HCT116 (cell line): ENCODE results near the gene CLP1. TPM values are rescaled to one million over a fixed set of nuclear protein-coding genes. Genes with fewer than 3 reads are reported as not detected.

Experiments
- ATAC-seq: fragments of 200-7000 bp; cut with Tn5 transposase; 2 replicates; pipeline ENCODE4 v1.9.1; 2020; ENCODE audit warnings: mild to moderate bottlenecking, moderate library complexity
- BruUV-seq: library from RNA; stranded (reverse); fragments of 400-500 nt; replicated peaks from 2 replicates; lab custom pipeline; 2021; lab: Mats Ljungman, UMichigan
- CTCF ChIA-PET: fragments of 300-600 bp; sonication (Branson Sonifier 250); formaldehyde crosslinking; loops from one replicate; lab custom pipeline; 2021; ENCODE audit warnings: antibody characterized with exemption; lab: Charles Lee
- POLR2A ChIA-PET: fragments of 300-600, 350-600 bp; sonication (Branson Sonifier 250); formaldehyde crosslinking; loops from one replicate; lab custom pipeline; 2021; ENCODE audit warnings: antibody characterized with exemption; lab: Charles Lee
- RAD21 ChIA-PET, 2 experiments: fragments of 300-600 bp; sonication (Branson Sonifier 250); formaldehyde crosslinking; loops; one replicate each; lab custom pipeline; 2023; ENCODE audit warnings: low total read pairs in 2 of 2; ENCODE audit not compliant: uncharacterized antibody in 2 of 2, unreplicated experiment in 2 of 2, low non-redundant PET in 1 of 2; lab: Charles Lee
- DNase-seq: peaks from one replicate; pipeline ENCODE4 v3.0.0-alpha.2; 2010; ENCODE audit warnings: low read depth, low spot score
- H2AFZ ChIP-seq: fragments of 200-600 bp; shearing (Covaris generic), sonication (generic); 2 replicates; pipeline ENCODE4 v1.6.1; 2017; ENCODE audit warnings: low read depth, mixed run types, mixed read lengths, antibody characterized with exemption, low read length; ENCODE audit not compliant: poor library complexity, severe bottlenecking
- H3K27ac ChIP-seq: 2 replicates; pipeline ENCODE4 v1.5.1; 2012; ENCODE audit warnings: low read depth, low read length
- H3K27me3 ChIP-seq: fragments of 200-600 bp; sonication (generic); 2 replicates; pipeline ENCODE4 v1.6.1; 2016; ENCODE audit warnings: mixed run types, low read length, mixed read lengths; ENCODE audit not compliant: insufficient read depth
- H3K36me3 ChIP-seq, 2 experiments: fragments of 200-500 bp in 1 of 2; fragments of 200-600 bp in 1 of 2; sonication (Bioruptor generic) in 1 of 2; sonication (generic) in 1 of 2; 2 replicates each; pipeline versions ENCODE4 v1.5.1 to v1.6.1; 2014 to 2016; ENCODE audit warnings: low read length in 2 of 2, inconsistent platforms in 1 of 2, mixed read lengths in 1 of 2, mixed run types in 1 of 2; ENCODE audit not compliant: insufficient read depth in 2 of 2, control insufficient read depth in 1 of 2
- H3K4me1 ChIP-seq, 2 experiments: fragments of 200-600 bp in 1 of 2; sonication (generic) in 1 of 2; 2 replicates each; pipeline versions ENCODE4 v1.5.1 to v1.6.1; 2012 to 2017; ENCODE audit warnings: low read length in 2 of 2, inconsistent platforms in 1 of 2, mild to moderate bottlenecking in 1 of 2, mixed read lengths in 1 of 2, mixed run types in 1 of 2, moderate library complexity in 1 of 2; ENCODE audit not compliant: insufficient read depth in 2 of 2, control insufficient read depth in 1 of 2
- H3K4me2 ChIP-seq: fragments of 200-600 bp; sonication (generic); 2 replicates; pipeline ENCODE4 v1.6.1; 2017; ENCODE audit warnings: mixed run types, low read length, mixed read lengths
- H3K4me3 ChIP-seq, 2 experiments: fragments of 200-600 bp in 1 of 2; sonication (generic) in 1 of 2; replicated peaks in 1 of 2; 2 replicates each; pipeline ENCODE4 v1.5.1; 2011 to 2016; ENCODE audit warnings: low read length in 2 of 2, control low read depth in 1 of 2, low read depth in 1 of 2, mild to moderate bottlenecking in 1 of 2, mixed read lengths in 1 of 2, mixed run types in 1 of 2
- H3K79me2 ChIP-seq: fragments of 200-600 bp; sonication (generic); 2 replicates; pipeline ENCODE4 v1.6.1; 2017; ENCODE audit warnings: mild to moderate bottlenecking, mixed run types, low read length, moderate library complexity, mixed read lengths; ENCODE audit not compliant: insufficient read depth
- H3K9ac ChIP-seq: fragments of 200-600 bp; sonication (generic); 2 replicates; pipeline ENCODE4 v1.6.1; 2016; ENCODE audit warnings: low read length, mixed read lengths
- H3K9me2 ChIP-seq: fragments of 200-600 bp; sonication (generic), shearing (Covaris generic); 2 replicates; pipeline ENCODE4 v1.6.1; 2017; ENCODE audit warnings: mixed run types, mild to moderate bottlenecking, moderate library complexity; ENCODE audit not compliant: insufficient read depth
- H3K9me3 ChIP-seq, 2 experiments: fragments of 200-500 bp in 1 of 2; fragments of 200-600 bp in 1 of 2; sonication (Bioruptor generic) in 1 of 2; sonication (generic) in 1 of 2; 2 replicates each; pipeline ENCODE4 v1.6.1; 2014 to 2017; ENCODE audit warnings: low read length in 2 of 2, mixed read lengths in 2 of 2, inconsistent platforms in 1 of 2, low read depth in 1 of 2, mild to moderate bottlenecking in 1 of 2, mixed run types in 1 of 2, moderate library complexity in 1 of 2; ENCODE audit not compliant: control insufficient read depth in 1 of 2, insufficient read depth in 1 of 2
- H4K20me1 ChIP-seq: fragments of 200-600 bp; sonication (generic), shearing (Covaris generic); 2 replicates; pipeline ENCODE4 v1.6.1; 2017; ENCODE audit warnings: mixed run types, mild to moderate bottlenecking, moderate library complexity; ENCODE audit not compliant: insufficient read depth
- ATF3 ChIP-seq: IDR thresholded peaks from 2 replicates; pipeline ENCODE4 v1.6.1; 2012
- CBX3 ChIP-seq: IDR thresholded peaks from 2 replicates; pipeline ENCODE4 v1.6.1; 2012; ENCODE audit warnings: low read depth
- CEBPB ChIP-seq: IDR thresholded peaks from 2 replicates; pipeline ENCODE4 v1.6.1; 2012; ENCODE audit warnings: low read depth
- ELF1 ChIP-seq: IDR thresholded peaks from 2 replicates; pipeline ENCODE4 v1.6.1; 2012; ENCODE audit warnings: low read depth, borderline replicate concordance
- EZH2phosphoT487 ChIP-seq: fragments of 200-600 bp; IDR thresholded peaks from 2 replicates; pipeline ENCODE4 v1.6.1; 2018; ENCODE audit warnings: antibody characterized with exemption, borderline replicate concordance
- FOSL1 ChIP-seq: IDR thresholded peaks from 2 replicates; pipeline ENCODE4 v1.6.1; 2012; ENCODE audit warnings: low read depth
- MAX ChIP-seq: IDR thresholded peaks from 2 replicates; pipeline ENCODE4 v1.6.1; 2012
- REST ChIP-seq: IDR thresholded peaks from 2 replicates; pipeline ENCODE4 v1.6.1; 2012; ENCODE audit warnings: low read depth
- SIN3A ChIP-seq: IDR thresholded peaks from 2 replicates; pipeline ENCODE4 v1.6.1; 2012; ENCODE audit warnings: low read depth
- SRF ChIP-seq: IDR thresholded peaks from 2 replicates; pipeline ENCODE4 v1.6.1; 2012; ENCODE audit warnings: low read depth
- ZBTB33 ChIP-seq: IDR thresholded peaks from 2 replicates; pipeline ENCODE4 v1.6.1; 2011; ENCODE audit warnings: mild to moderate bottlenecking, low read length, moderate library complexity; ENCODE audit not compliant: insufficient replicate concordance; ENCODE audit errors: extremely low read depth
- ZNF274 ChIP-seq: fragments of 200-500 bp; sonication (Bioruptor generic); IDR thresholded peaks from 2 replicates; pipeline ENCODE4 v1.6.1; 2014; ENCODE audit warnings: mild to moderate bottlenecking, low read depth, low read length, inconsistent platforms
- intact Hi-C: fragments of 100-400 bp; cut with micrococcal nuclease; formaldehyde crosslinking; loops from 2 replicates; pipeline ENCODE4 v1.10.0; 2022
- total RNA-seq: library from RNA; stranded (reverse); gene quantifications from one replicate; pipeline ENCODE4 v1.2.1, GENCODE V29; 2021; ENCODE audit not compliant: unreplicated experiment

CLP1 gene
- total RNA-seq, 1 experiment from 2014 or later, result 17.7 TPM

- Histone ChIP-seq H3K4me1 (peaks cover 6 to 26% of the 10 kb centered on the region in 2 experiments; a peak in 3 of 4 replicates), H3K27me3 (no peaks in the 10 kb centered on the region; the same call in 1 of the 2 replicates), H3K36me3 (no peaks in the 10 kb centered on the region), H2AFZ (no peak overlapping the region), H3K9ac (peak overlapping the region; percentile 85; the same call in 1 of the 2 replicates), H3K4me2 (peak overlapping the region; percentile 73), H3K79me2 (peaks cover 10% of the 10 kb centered on the region), H4K20me1 (no peaks in the 10 kb centered on the region), H3K27ac (peak overlapping the region; percentile 65; the same call in 1 of the 2 replicates), H3K4me3 (peak overlapping the region; percentile 75 to 78), H3K9me3 (no peaks in the 10 kb centered on the region), H3K9me2 (no peaks in the 10 kb centered on the region)
- DNase-seq (no peak), ATAC-seq (no peak)
- no TSS peak for BruUV-seq
- RAD21 ChIA-PET, result interaction anchor here in 1 of 2 experiments (1.6 kb wide), 1 partner anchor 294 kb away, joined by 5 read pairs; no protein-coding TSS in a partner anchor
- intact Hi-C loops, result loop anchor here (10.0 kb wide), 1 partner anchor 795 kb away; no protein-coding TSS in a partner anchor
- POLR2A ChIA-PET, result no interaction called here
- TF ChIP-seq CBX3, result no peak
- TF ChIP-seq FOSL1, result no peak
- no peak for TF ChIP-seq SRF
- no peak for TF ChIP-seq SIN3A
- no peak for TF ChIP-seq ZNF274
- no peak for TF ChIP-seq ELF1
- no peak for TF ChIP-seq EZH2phosphoT487
- no peak for TF ChIP-seq REST
- TF ChIP-seq MAX, result no peak
- TF ChIP-seq ATF3, result no peak
- no peak for TF ChIP-seq ZBTB33
- TF ChIP-seq CEBPB, result no peak
- CTCF ChIA-PET, result interaction anchor here (0.7 to 4.4 kb wide), 7 partner anchors 13 to 294 kb away, joined by 3 to 40 read pairs (median 14); partner anchors contain the start of gene UBE2L6
These were observed 18.1 kb upstream of the CLP1 start for GRCh38 chr11:57639321-57640067.
